GM23338 (cell line): ENCODE data around the gene WSCD2. TPM values are rescaled to one million over a fixed set of nuclear protein-coding genes. Genes with fewer than 3 reads are reported as not detected.

Source experiments
- ATAC-seq: fragments of 200-7000 bp; cut with Tn5 transposase; 3 replicates; pipeline ENCODE4 v1.9.1; 2020
- DNase-seq: peaks from one replicate; pipeline ENCODE4 v3.0.0-alpha.2; 2015; ENCODE audit warnings: low spot score
- H2AFZ ChIP-seq: fragments of 200-600 bp; sonication (generic); 2 replicates; pipeline ENCODE4 v1.8.0; 2016; ENCODE audit warnings: antibody characterized with exemption, mild to moderate bottlenecking, moderate library complexity
- H3F3A ChIP-seq: fragments of 200-600 bp; sonication (generic); replicated peaks from 2 replicates; pipeline ENCODE4 v1.8.0; 2017; ENCODE audit warnings: antibody characterized with exemption, mixed run types, low read depth
- H3K27ac ChIP-seq: fragments of 200-600 bp; sonication (generic); 2 replicates; pipeline ENCODE4 v1.6.1; 2016; ENCODE audit warnings: low read depth
- H3K27me3 ChIP-seq: fragments of 200-600 bp; sonication (generic); 2 replicates; pipeline ENCODE4 v1.8.0; 2016; ENCODE audit warnings: mild to moderate bottlenecking, mixed run types, moderate library complexity; ENCODE audit not compliant: insufficient read depth
- H3K36me3 ChIP-seq: fragments of 200-600 bp; sonication (generic); 2 replicates; pipeline ENCODE4 v1.8.0; 2016; ENCODE audit warnings: mild to moderate bottlenecking; ENCODE audit not compliant: insufficient read depth
- H3K4me1 ChIP-seq: fragments of 200-600 bp; sonication (generic); 2 replicates; pipeline ENCODE4 v1.8.0; 2016; ENCODE audit warnings: mild to moderate bottlenecking, moderate library complexity; ENCODE audit not compliant: insufficient read depth
- H3K4me2 ChIP-seq: fragments of 200-600 bp; sonication (generic); 2 replicates; pipeline ENCODE4 v1.7.1; 2017; ENCODE audit warnings: mixed run types
- H3K4me3 ChIP-seq: fragments of 200-600 bp; sonication (generic); 2 replicates; pipeline ENCODE4 v1.6.1; 2016; ENCODE audit warnings: mixed run types
- H3K79me2 ChIP-seq: fragments of 200-600 bp; sonication (generic); replicated peaks from 2 replicates; pipeline ENCODE4 v1.8.0; 2017; ENCODE audit warnings: mild to moderate bottlenecking; ENCODE audit not compliant: insufficient read depth
- H3K9me2 ChIP-seq: fragments of 200-600 bp; sonication (generic); 2 replicates; pipeline ENCODE4 v1.8.0; 2017; ENCODE audit not compliant: insufficient read depth
- H4K20me1 ChIP-seq: fragments of 200-600 bp; sonication (generic); replicated peaks from 2 replicates; pipeline ENCODE4 v1.8.0; 2017; ENCODE audit warnings: mild to moderate bottlenecking; ENCODE audit not compliant: insufficient read depth
- H3K27ac Mint-ChIP-seq: 2 replicates; pipeline ENCODE4 v1.8.0; 2020; ENCODE audit warnings: inconsistent platforms, mild to moderate bottlenecking, moderate library complexity, mixed read lengths
- H3K27me3 Mint-ChIP-seq: 3 replicates; pipeline ENCODE4 v1.8.0; 2022; ENCODE audit warnings: low read depth, mild to moderate bottlenecking, moderate library complexity, mixed read lengths, inconsistent platforms; ENCODE audit not compliant: insufficient read depth, poor library complexity
- H3K36me3 Mint-ChIP-seq: 3 replicates; pipeline ENCODE4 v1.8.0; 2021; ENCODE audit warnings: low read depth, mild to moderate bottlenecking, inconsistent platforms, moderate library complexity, mixed read lengths
- H3K4me1 Mint-ChIP-seq: 3 replicates; pipeline ENCODE4 v1.8.0; 2020; ENCODE audit warnings: mild to moderate bottlenecking, inconsistent platforms, mixed read lengths
- H3K4me3 Mint-ChIP-seq: 3 replicates; pipeline ENCODE4 v1.8.0; 2021; ENCODE audit warnings: moderate library complexity, mild to moderate bottlenecking, inconsistent platforms, mixed read lengths
- H3K9me3 Mint-ChIP-seq: 3 replicates; pipeline ENCODE4 v1.8.0; 2020; ENCODE audit warnings: moderate library complexity, mild to moderate bottlenecking, inconsistent platforms, mixed read lengths
- CREB1 ChIP-seq: fragments of 250-450 bp; sonication (Bioruptor Pico); IDR thresholded peaks from 2 replicates; pipeline ENCODE4 v1.5.0; 2020; ENCODE audit warnings: low read depth, mild to moderate bottlenecking, moderate library complexity
- JUNB ChIP-seq: IDR thresholded peaks from one replicate; pipeline ENCODE4 v1.6.1; 2016; ENCODE audit warnings: antibody characterized with exemption; ENCODE audit not compliant: unreplicated experiment
- NANOG ChIP-seq: IDR thresholded peaks from 2 replicates; pipeline ENCODE4 v1.6.1; 2016; ENCODE audit warnings: antibody characterized with exemption, borderline replicate concordance
- STAT1 ChIP-seq: IDR thresholded peaks from one replicate; pipeline ENCODE4 v1.6.1; 2016; ENCODE audit warnings: antibody characterized with exemption; ENCODE audit not compliant: unreplicated experiment
- ZNF114 ChIP-seq: fragments of 250-450 bp; sonication (Bioruptor Pico); IDR thresholded peaks from 2 replicates; pipeline ENCODE4 v1.5.0; 2020; ENCODE audit warnings: mild to moderate bottlenecking, moderate library complexity
- ZNF331 ChIP-seq: fragments of 250-450 bp; sonication (Bioruptor Pico); IDR thresholded peaks from 2 replicates; pipeline ENCODE4 v1.5.0; 2020; ENCODE audit warnings: low read depth, mild to moderate bottlenecking, moderate library complexity
- ZNF462 ChIP-seq: fragments of 250-450 bp; sonication (Bioruptor Pico); IDR thresholded peaks from 2 replicates; pipeline ENCODE4 v1.5.0; 2020; ENCODE audit warnings: mild to moderate bottlenecking, moderate library complexity
- polyA plus RNA-seq: library from polyadenylated mRNA; unstranded; fragments of >200 nt; fragmentation: Nextera tagmentation; extraction: Ambion mirVana; gene quantifications from 2 replicates; pipeline ENCODE4 v1.2.1, GENCODE V29; 2016
- total RNA-seq: library from RNA; depleted of rRNA; stranded (reverse); fragments of >200 nt; shearing (Covaris generic); gene quantifications from 2 replicates; pipeline ENCODE4 v1.2.3, GENCODE V29; 2014
- TF ChIP-seq, protein P1 (sequence below): IDR thresholded peaks from 2 replicates; pipeline ENCODE4 v1.6.1; 2016; ENCODE audit warnings: antibody characterized with exemption

Gene WSCD2
- total and polyA plus RNA-seq, 2 experiments from 2014 or later: 0.66 to 3.1 TPM

DNA sequence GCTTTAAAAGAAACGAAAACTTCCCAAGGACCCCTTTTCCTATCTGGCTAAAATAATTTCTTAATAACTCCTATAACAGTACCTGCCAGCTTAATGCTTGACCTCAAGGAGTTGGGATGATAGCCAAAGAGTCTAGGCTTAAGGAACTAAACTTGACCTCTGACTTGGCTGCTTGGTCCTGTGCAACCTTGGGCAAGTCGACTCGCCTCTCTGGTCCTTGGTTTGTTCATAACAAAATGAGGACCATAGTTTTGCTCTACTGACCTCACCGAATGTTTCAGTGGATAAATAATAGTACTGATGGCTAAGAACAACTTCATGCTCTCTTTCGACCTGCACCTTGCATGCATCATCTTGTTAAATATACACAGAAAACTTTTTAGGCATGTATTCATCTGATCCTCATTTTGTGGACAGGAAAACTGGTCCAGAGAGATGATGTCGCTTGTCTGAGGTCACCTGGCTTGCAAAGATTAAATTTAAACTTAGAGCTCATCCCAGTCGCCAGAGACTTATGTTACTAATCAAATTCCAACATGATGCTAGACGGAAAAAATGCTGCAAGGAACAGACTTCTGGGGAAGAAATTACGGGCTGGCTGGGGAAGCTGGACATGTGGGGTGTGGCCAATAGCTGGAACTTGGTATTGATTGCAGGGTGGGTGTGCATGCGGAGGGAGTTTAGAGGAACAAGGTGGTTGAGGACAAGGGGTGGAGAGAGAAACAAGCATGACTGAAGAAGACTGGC is 38.0 kb upstream of the WSCD2 start:
- Histone ChIP-seq H3K4me3 (no peak overlapping the region), H3F3A (no peaks in the 10 kb centered on the region), H4K20me1 (no peaks in the 10 kb centered on the region), H3K79me2 (no peaks in the 10 kb centered on the region), H3K36me3 (no peaks in the 10 kb centered on the region), H3K4me1 (no peaks in the 10 kb centered on the region; the same call in 1 of the 2 replicates), H3K4me2 (no peak overlapping the region), H3K27ac (no peak overlapping the region), H3K27me3 (no peaks in the 10 kb centered on the region), H3K9me2 (peaks cover 6% of the 10 kb centered on the region; the same call in 1 of the 2 replicates), H2AFZ (peak overlapping the region; percentile 86)
- Mint-ChIP-seq H3K4me1 (peaks cover 9% of the 10 kb centered on the region), H3K27ac (no peak overlapping the region; the same call in 1 of the 2 replicates), H3K36me3 (0 out of 3 replicates have a peak, but pooled peaks cover 5% of the 10 kb centered on the region), H3K4me3 (no peak overlapping the region), H3K9me3 (peaks cover 14% of the 10 kb centered on the region), H3K27me3 (peaks cover 4% of the 10 kb centered on the region)
- ATAC-seq (no peak), DNase-seq (no peak)
- TF ChIP-seq ZNF114 (no peak), ZNF331 (CRISPR knock-in tag) (no peak)

GRCh38 chr12:108091679-108092051 is 37.4 kb upstream of the WSCD2 start:
- Histone ChIP-seq H3F3A (no peaks in the 10 kb centered on the region), H3K27me3 (no peaks in the 10 kb centered on the region), H3K27ac (no peak overlapping the region), H3K4me1 (no peaks in the 10 kb centered on the region; the same call in 1 of the 2 replicates), H3K9me2 (peaks cover 6% of the 10 kb centered on the region; the same call in 1 of the 2 replicates), H3K79me2 (no peaks in the 10 kb centered on the region), H2AFZ (peak overlapping the region; percentile 86), H3K4me3 (no peak overlapping the region), H3K4me2 (no peak overlapping the region), H4K20me1 (no peaks in the 10 kb centered on the region), H3K36me3 (no peaks in the 10 kb centered on the region)
- H3K9me3 Mint-ChIP-seq: peaks cover 14% of the 10 kb centered on the region
- peaks cover 4% of the 10 kb centered on the region for H3K27me3 Mint-ChIP-seq
- no peak overlapping the region for H3K4me3 Mint-ChIP-seq
- DNase-seq (no peak), ATAC-seq (no peak; the same call in 2 of the 3 replicates)
- H3K27ac Mint-ChIP-seq: no peak overlapping the region; the same call in 1 of the 2 replicates
- TF ChIP-seq STAT1 (no peak), JUNB (no peak), ZNF462 (CRISPR knock-in tag) (no peak), ZNF114 (no peak), CREB1 (CRISPR knock-in tag) (no peak), NANOG (no peak)
- TF ChIP-seq, protein P1, sequence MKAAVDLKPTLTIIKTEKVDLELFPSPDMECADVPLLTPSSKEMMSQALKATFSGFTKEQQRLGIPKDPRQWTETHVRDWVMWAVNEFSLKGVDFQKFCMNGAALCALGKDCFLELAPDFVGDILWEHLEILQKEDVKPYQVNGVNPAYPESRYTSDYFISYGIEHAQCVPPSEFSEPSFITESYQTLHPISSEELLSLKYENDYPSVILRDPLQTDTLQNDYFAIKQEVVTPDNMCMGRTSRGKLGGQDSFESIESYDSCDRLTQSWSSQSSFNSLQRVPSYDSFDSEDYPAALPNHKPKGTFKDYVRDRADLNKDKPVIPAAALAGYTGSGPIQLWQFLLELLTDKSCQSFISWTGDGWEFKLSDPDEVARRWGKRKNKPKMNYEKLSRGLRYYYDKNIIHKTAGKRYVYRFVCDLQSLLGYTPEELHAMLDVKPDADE: no peak
- H3K36me3 Mint-ChIP-seq: 0 out of 3 replicates have a peak, but pooled peaks cover 5% of the 10 kb centered on the region
- H3K4me1 Mint-ChIP-seq: peaks cover 9% of the 10 kb centered on the region
